Skeletal muscle satellite cell (primary cell): ENCODE data around the gene BPIFB4.

Experiments
- H3K27me3 ChIP-seq: 2 replicates; pipeline ENCODE4 v1.7.0; 2013; ENCODE audit warnings: low read length; ENCODE audit not compliant: control insufficient read depth, insufficient read depth
- H3K36me3 ChIP-seq: 2 replicates; pipeline ENCODE4 v1.7.0; 2013; ENCODE audit warnings: mild to moderate bottlenecking, control low read depth, low read length; ENCODE audit not compliant: insufficient read depth
- H3K4me1 ChIP-seq: 2 replicates; pipeline ENCODE4 v1.7.0; 2013; ENCODE audit warnings: low read length; ENCODE audit not compliant: control insufficient read depth, insufficient read depth
- H3K4me2 ChIP-seq: 2 replicates; pipeline ENCODE4 v1.7.0; 2013; ENCODE audit warnings: mild to moderate bottlenecking, low read length
- H3K4me3 ChIP-seq: 2 replicates; pipeline ENCODE4 v1.7.0; 2013; ENCODE audit warnings: low read length
- H3K9ac ChIP-seq: 2 replicates; pipeline ENCODE4 v1.7.0; 2013; ENCODE audit warnings: mild to moderate bottlenecking, low read depth, low read length, moderate library complexity
- H3K9me3 ChIP-seq: replicated peaks from 2 replicates; pipeline ENCODE4 v1.7.0; 2013; ENCODE audit warnings: mild to moderate bottlenecking, control low read depth, low read length

The BPIFB4 gene

GRCh38 chr20:33072813-33073212, 6.6 kb upstream of the BPIFB4 start:
- H3K4me2 ChIP-seq: no peak overlapping the region
- no peak overlapping the region for H3K9ac ChIP-seq
- H3K36me3 ChIP-seq: no peaks in the 10 kb centered on the region
- H3K9me3 ChIP-seq: no peaks in the 10 kb centered on the region
- H3K4me3 ChIP-seq: no peak overlapping the region
- peaks cover 39% of the 10 kb centered on the region for H3K27me3 ChIP-seq
- no peaks in the 10 kb centered on the region for H3K4me1 ChIP-seq

- H3K27me3 ChIP-seq: peaks cover 32% of the 10 kb centered on the region
- H3K4me3 ChIP-seq: no peak overlapping the region
- H3K9me3 ChIP-seq: no peaks in the 10 kb centered on the region
- no peak overlapping the region for H3K9ac ChIP-seq
- no peaks in the 10 kb centered on the region for H3K36me3 ChIP-seq
- H3K4me1 ChIP-seq: no peaks in the 10 kb centered on the region
- H3K4me2 ChIP-seq: no peak overlapping the region
These were observed 4.8 kb upstream of the BPIFB4 start for GRCh38 chr20:33074675-33075074.

- no peaks in the 10 kb centered on the region for H3K36me3 ChIP-seq
These were observed 4.2 kb upstream of the BPIFB4 start for GRCh38 chr20:33075281-33075680.

GRCh38 chr20:33076662-33077372, 2.6 kb upstream of the BPIFB4 start:
- peaks cover 37% of the 10 kb centered on the region for H3K27me3 ChIP-seq
- H3K9ac ChIP-seq: no peak overlapping the region
- no peaks in the 10 kb centered on the region for H3K36me3 ChIP-seq
- no peaks in the 10 kb centered on the region for H3K4me1 ChIP-seq
- H3K4me3 ChIP-seq: no peak overlapping the region
- no peak overlapping the region for H3K4me2 ChIP-seq
- H3K9me3 ChIP-seq: no peaks in the 10 kb centered on the region

More at GRCh38 chr20:33075281-33075680, 4.2 kb upstream of the BPIFB4 start:
- no peak overlapping the region for H3K9ac ChIP-seq
- peaks cover 31% of the 10 kb centered on the region for H3K27me3 ChIP-seq
- no peaks in the 10 kb centered on the region for H3K4me1 ChIP-seq
- H3K4me2 ChIP-seq: no peak overlapping the region
- no peaks in the 10 kb centered on the region for H3K9me3 ChIP-seq
- H3K4me3 ChIP-seq: no peak overlapping the region

DNA sequence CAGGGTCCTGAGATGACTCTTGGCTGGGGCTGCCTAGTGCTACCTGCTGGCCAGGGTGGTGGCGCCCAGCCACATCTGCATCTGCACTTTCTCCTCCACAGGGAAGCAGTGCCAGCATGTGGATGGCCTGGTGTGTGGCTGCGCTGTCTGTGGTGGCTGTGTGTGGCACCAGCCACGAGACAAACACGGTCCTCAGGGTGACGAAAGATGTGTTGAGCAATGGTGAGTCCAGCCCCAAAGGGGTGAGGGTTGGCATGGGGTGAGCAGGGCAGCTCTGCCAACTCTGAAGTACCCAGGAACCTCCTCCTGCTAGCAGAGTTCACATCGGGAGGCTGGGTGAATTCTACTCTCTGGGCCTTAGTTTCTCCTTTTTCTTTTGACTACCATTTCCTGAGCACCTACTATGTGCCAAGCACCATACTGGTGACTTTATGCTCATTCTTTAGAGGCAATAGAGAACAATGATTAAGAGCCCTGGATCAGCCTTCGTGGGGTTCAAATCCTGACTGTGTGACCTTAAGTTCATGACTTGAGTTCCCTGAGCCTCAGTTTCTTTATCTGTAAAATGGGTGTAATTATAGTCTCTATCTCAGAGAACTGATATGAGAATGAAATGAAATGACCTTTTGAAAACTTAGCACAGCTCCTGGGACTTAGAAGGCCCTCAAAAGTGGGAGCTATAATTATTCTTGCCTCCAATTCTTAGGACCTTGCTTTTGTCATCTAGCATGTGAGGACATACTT, 2.1 kb downstream of the BPIFB4 start:
- Histone ChIP-seq H3K36me3 (no peaks in the 10 kb centered on the region), H3K4me2 (no peak overlapping the region), H3K27me3 (peaks cover 17% of the 10 kb centered on the region), H3K4me3 (no peak overlapping the region), H3K9me3 (no peaks in the 10 kb centered on the region), H3K4me1 (no peaks in the 10 kb centered on the region), H3K9ac (no peak overlapping the region)

GRCh38 chr20:33082546-33082945, 3.1 kb downstream of the BPIFB4 start:
- no peak overlapping the region for H3K4me2 ChIP-seq

GRCh38 chr20:33083544-33084340, 4.3 kb downstream of the BPIFB4 start:
- Histone ChIP-seq H3K36me3 (no peaks in the 10 kb centered on the region), H3K9ac (no peak overlapping the region), H3K27me3 (peaks cover 10% of the 10 kb centered on the region), H3K4me2 (no peak overlapping the region), H3K4me3 (no peak overlapping the region), H3K4me1 (no peaks in the 10 kb centered on the region), H3K9me3 (no peaks in the 10 kb centered on the region)

More at GRCh38 chr20:33082546-33082945, 3.1 kb downstream of the BPIFB4 start:
- H3K36me3 ChIP-seq: no peaks in the 10 kb centered on the region
- H3K9me3 ChIP-seq: no peaks in the 10 kb centered on the region
- H3K27me3 ChIP-seq: peaks cover 17% of the 10 kb centered on the region
- no peak overlapping the region for H3K9ac ChIP-seq
- H3K4me1 ChIP-seq: no peaks in the 10 kb centered on the region
- no peak overlapping the region for H3K4me3 ChIP-seq

- H3K4me2 ChIP-seq: no peak overlapping the region
- no peaks in the 10 kb centered on the region for H3K36me3 ChIP-seq
- no peaks in the 10 kb centered on the region for H3K9me3 ChIP-seq
- no peak overlapping the region for H3K4me3 ChIP-seq
- no peak overlapping the region for H3K9ac ChIP-seq
- H3K27me3 ChIP-seq: peaks cover 10% of the 10 kb centered on the region
- no peaks in the 10 kb centered on the region for H3K4me1 ChIP-seq
These were observed 5.3 kb downstream of the BPIFB4 start for GRCh38 chr20:33084722-33085121.

GRCh38 chr20:33086052-33086722, 6.7 kb downstream of the BPIFB4 start:
- no peak overlapping the region for H3K4me3 ChIP-seq
- no peak overlapping the region for H3K9ac ChIP-seq
- H3K27me3 ChIP-seq: peaks cover 3% of the 10 kb centered on the region
- no peaks in the 10 kb centered on the region for H3K9me3 ChIP-seq
- no peaks in the 10 kb centered on the region for H3K36me3 ChIP-seq
- no peaks in the 10 kb centered on the region for H3K4me1 ChIP-seq
- H3K4me2 ChIP-seq: no peak overlapping the region

DNA sequence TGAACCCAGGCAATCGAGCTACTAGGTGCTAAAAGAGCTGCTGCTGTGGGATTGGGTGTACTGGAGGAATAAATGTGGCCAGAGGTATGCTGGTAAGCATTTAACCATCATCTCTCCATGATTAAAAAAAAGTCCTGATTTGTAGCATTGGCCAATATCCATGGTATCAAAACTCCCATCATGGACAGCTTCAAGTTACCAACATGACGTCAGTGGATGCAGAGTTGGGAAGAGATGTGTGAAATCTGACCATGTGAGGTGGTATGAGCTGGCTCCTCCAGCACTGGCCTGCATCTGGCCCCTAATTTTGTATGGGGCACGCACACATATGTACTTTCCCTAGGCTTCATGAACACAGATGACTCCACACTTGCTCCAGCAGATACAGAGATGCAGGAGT, 11.7 kb downstream of the BPIFB4 start:
- peaks cover 16% of the 10 kb centered on the region for H3K27me3 ChIP-seq
- H3K4me1 ChIP-seq: no peaks in the 10 kb centered on the region
- H3K9me3 ChIP-seq: no peaks in the 10 kb centered on the region
- no peak overlapping the region for H3K4me2 ChIP-seq
- no peak overlapping the region for H3K9ac ChIP-seq
- no peaks in the 10 kb centered on the region for H3K36me3 ChIP-seq
- H3K4me3 ChIP-seq: no peak overlapping the region

GRCh38 chr20:33091693-33092092, 12.2 kb downstream of the BPIFB4 start:
- Histone ChIP-seq H3K27me3 (peaks cover 16% of the 10 kb centered on the region), H3K4me1 (no peaks in the 10 kb centered on the region), H3K4me2 (no peak overlapping the region), H3K9ac (no peak overlapping the region), H3K36me3 (no peaks in the 10 kb centered on the region), H3K9me3 (no peaks in the 10 kb centered on the region), H3K4me3 (no peak overlapping the region)
